K562 (cell line): ENCODE results near the gene DKC1.

Experiments
- CHD2 ChIP-seq: IDR thresholded peaks from 2 replicates; pipeline ENCODE4 v1.6.1; 2011; ENCODE audit warnings: low read depth, low read length
- JUN ChIP-seq, 2 experiments: sonication (generic) in 1 of 2; formaldehyde crosslinking in 1 of 2; IDR thresholded peaks; 2 replicates each; pipeline versions ENCODE4 v1.6.1 to v1.8.0; 2012 to 2022; ENCODE audit warnings: borderline replicate concordance in 2 of 2, mild to moderate bottlenecking in 2 of 2, improper control_type of control experiment in 1 of 2, low read depth in 1 of 2, low read length in 1 of 2, missing genetic modification reagents in 1 of 2
- MTF1 ChIP-seq: fragments of 250-450 bp; sonication (Bioruptor Pico); IDR thresholded peaks from 2 replicates; pipeline ENCODE4 v1.9.0; 2021; ENCODE audit warnings: moderate library complexity, mild to moderate bottlenecking, inconsistent platforms, borderline replicate concordance
- MYC ChIP-seq, 2 experiments: fragments of 250-450 bp in 1 of 2; sonication (Bioruptor Pico) in 1 of 2; IDR thresholded peaks; 2 replicates each; pipeline versions ENCODE4 v1.5.1 to v1.6.1; 2012 to 2021; ENCODE audit warnings: low read depth in 2 of 2, borderline replicate concordance in 1 of 2, improper control_type of control experiment in 1 of 2, low read length in 1 of 2, mild to moderate bottlenecking in 1 of 2, moderate library complexity in 1 of 2
- NCOA2 ChIP-seq, 2 experiments: fragments of 450-650 bp; IDR thresholded peaks; 2 replicates each; pipeline ENCODE4 v1.6.1; 2018; ENCODE audit warnings: mild to moderate bottlenecking in 2 of 2, moderate library complexity in 1 of 2; ENCODE audit not compliant: partially characterized antibody in 2 of 2
- PPARD ChIP-seq: fragments of 250-450 bp; sonication (Bioruptor Pico); IDR thresholded peaks from 2 replicates; pipeline ENCODE4 v1.8.0; 2022; ENCODE audit warnings: inconsistent platforms, mild to moderate bottlenecking, moderate library complexity
- TCF7L2 ChIP-seq: fragments of 150-350 bp; IDR thresholded peaks from 2 replicates; pipeline ENCODE4 v1.6.1; 2016; ENCODE audit warnings: low read depth, mild to moderate bottlenecking, low read length, moderate library complexity
- TF ChIP-seq, protein P1 (sequence below), 3 experiments: IDR thresholded peaks in 2 of 3; conservative IDR thresholded peaks in 1 of 3; 2 replicates each; pipeline ENCODE4 v1.5.1; 2011 to 2012; ENCODE audit warnings: low read length in 3 of 3, mild to moderate bottlenecking in 3 of 3, control low read depth in 2 of 3, improper control_type of control experiment in 1 of 3, inconsistent platforms in 1 of 3, low read depth in 1 of 3, mixed read lengths in 1 of 3, moderate library complexity in 1 of 3; ENCODE audit not compliant: insufficient read depth in 2 of 3
- TF ChIP-seq, protein P2 (sequence below): fragments of 250-450 bp; sonication (Bioruptor Pico); IDR thresholded peaks from 2 replicates; pipeline ENCODE4 v1.4.0; 2020; ENCODE audit warnings: mild to moderate bottlenecking, moderate library complexity
- TF ChIP-seq, protein P3 (sequence below): fragments of 250-450 bp; sonication (Bioruptor Pico); IDR thresholded peaks from 2 replicates; pipeline ENCODE4 v1.5.0; 2022; ENCODE audit warnings: mild to moderate bottlenecking

GRCh38 chrX:154802947-154803346, 40.3 kb downstream of the DKC1 start:
- TF ChIP-seq CHD2 (no peak), TCF7L2 (no peak), PPARD (CRISPR knock-in tag) (no peak), MYC (IDR thresholded peaks at IDR 0.05; ENCODE audit: low read depth, low read length) (no peak), MYC (CRISPR knock-in tag; IDR thresholded peaks at IDR 0.05; ENCODE audit: borderline replicate concordance, low read depth) (no peak), MTF1 (CRISPR knock-in tag) (no peak), JUN (IDR thresholded peaks at IDR 0.05; ENCODE audit: borderline replicate concordance, low read depth, low read length) (no peak), JUN (CRISPR knock-in tag; IDR thresholded peaks at IDR 0.05; ENCODE audit: borderline replicate concordance) (no peak), NCOA2 (IDR thresholded peaks at IDR 0.05; ENCODE audit: partially characterized antibody in 2 of 2) (no peak)
- TF ChIP-seq, protein P1, sequence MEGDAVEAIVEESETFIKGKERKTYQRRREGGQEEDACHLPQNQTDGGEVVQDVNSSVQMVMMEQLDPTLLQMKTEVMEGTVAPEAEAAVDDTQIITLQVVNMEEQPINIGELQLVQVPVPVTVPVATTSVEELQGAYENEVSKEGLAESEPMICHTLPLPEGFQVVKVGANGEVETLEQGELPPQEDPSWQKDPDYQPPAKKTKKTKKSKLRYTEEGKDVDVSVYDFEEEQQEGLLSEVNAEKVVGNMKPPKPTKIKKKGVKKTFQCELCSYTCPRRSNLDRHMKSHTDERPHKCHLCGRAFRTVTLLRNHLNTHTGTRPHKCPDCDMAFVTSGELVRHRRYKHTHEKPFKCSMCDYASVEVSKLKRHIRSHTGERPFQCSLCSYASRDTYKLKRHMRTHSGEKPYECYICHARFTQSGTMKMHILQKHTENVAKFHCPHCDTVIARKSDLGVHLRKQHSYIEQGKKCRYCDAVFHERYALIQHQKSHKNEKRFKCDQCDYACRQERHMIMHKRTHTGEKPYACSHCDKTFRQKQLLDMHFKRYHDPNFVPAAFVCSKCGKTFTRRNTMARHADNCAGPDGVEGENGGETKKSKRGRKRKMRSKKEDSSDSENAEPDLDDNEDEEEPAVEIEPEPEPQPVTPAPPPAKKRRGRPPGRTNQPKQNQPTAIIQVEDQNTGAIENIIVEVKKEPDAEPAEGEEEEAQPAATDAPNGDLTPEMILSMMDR (IDR thresholded peaks at IDR 0.05 in 2 of 3, conservative IDR thresholded peaks at IDR 0.05 in 1 of 3; ENCODE audit: insufficient read depth in 2 of 3, low read depth in 1 of 3, low read length in 3 of 3) = no peak
- TF ChIP-seq, protein P2, sequence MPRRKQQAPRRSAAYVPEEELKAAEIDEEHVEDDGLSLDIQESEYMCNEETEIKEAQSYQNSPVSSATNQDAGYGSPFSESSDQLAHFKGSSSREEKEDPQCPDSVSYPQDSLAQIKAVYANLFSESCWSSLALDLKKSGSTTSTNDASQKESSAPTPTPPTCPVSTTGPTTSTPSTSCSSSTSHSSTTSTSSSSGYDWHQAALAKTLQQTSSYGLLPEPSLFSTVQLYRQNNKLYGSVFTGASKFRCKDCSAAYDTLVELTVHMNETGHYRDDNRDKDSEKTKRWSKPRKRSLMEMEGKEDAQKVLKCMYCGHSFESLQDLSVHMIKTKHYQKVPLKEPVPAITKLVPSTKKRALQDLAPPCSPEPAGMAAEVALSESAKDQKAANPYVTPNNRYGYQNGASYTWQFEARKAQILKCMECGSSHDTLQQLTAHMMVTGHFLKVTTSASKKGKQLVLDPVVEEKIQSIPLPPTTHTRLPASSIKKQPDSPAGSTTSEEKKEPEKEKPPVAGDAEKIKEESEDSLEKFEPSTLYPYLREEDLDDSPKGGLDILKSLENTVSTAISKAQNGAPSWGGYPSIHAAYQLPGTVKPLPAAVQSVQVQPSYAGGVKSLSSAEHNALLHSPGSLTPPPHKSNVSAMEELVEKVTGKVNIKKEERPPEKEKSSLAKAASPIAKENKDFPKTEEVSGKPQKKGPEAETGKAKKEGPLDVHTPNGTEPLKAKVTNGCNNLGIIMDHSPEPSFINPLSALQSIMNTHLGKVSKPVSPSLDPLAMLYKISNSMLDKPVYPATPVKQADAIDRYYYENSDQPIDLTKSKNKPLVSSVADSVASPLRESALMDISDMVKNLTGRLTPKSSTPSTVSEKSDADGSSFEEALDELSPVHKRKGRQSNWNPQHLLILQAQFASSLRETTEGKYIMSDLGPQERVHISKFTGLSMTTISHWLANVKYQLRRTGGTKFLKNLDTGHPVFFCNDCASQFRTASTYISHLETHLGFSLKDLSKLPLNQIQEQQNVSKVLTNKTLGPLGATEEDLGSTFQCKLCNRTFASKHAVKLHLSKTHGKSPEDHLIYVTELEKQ (CRISPR knock-in tag) = no peak
- TF ChIP-seq, protein P3, sequence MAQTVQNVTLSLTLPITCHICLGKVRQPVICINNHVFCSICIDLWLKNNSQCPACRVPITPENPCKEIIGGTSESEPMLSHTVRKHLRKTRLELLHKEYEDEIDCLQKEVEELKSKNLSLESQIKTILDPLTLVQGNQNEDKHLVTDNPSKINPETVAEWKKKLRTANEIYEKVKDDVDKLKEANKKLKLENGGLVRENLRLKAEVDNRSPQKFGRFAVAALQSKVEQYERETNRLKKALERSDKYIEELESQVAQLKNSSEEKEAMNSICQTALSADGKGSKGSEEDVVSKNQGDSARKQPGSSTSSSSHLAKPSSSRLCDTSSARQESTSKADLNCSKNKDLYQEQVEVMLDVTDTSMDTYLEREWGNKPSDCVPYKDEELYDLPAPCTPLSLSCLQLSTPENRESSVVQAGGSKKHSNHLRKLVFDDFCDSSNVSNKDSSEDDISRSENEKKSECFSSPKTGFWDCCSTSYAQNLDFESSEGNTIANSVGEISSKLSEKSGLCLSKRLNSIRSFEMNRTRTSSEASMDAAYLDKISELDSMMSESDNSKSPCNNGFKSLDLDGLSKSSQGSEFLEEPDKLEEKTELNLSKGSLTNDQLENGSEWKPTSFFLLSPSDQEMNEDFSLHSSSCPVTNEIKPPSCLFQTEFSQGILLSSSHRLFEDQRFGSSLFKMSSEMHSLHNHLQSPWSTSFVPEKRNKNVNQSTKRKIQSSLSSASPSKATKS (CRISPR knock-in tag) = no peak
